ENCODE data around the gene INSC.

INSC gene

GRCh38 chr11:15146271-15147003 lies 31.7 kb downstream of the INSC start:
- no peak for DNase-seq (ENCODE audit: low spot score)

DNA sequence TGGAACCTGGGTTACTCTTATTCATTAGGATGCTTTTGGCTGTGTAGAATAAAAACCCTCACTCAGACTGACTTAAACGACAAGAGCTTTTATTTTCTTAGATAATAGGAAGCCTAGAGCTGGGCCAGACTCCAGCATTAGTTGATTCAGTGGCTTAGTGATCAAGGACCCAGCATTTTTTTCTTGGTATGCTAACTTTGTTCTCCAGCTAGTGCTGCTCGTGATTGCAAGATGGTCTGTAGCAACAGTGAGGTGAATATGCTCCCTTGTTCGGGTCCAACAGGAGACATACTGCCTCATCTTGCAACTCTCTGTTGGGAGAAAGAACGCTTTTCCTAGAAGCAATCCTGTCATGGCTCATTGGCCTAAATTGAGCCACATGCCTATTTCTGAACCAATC lies 33.4 kb downstream of the INSC start:
- no peak for DNase-seq (ENCODE audit: low spot score)

GRCh38 chr11:15149050-15149449 lies 34.3 kb downstream of the INSC start:
- DNase-seq (ENCODE audit: low spot score): no peak

- no peak for DNase-seq (ENCODE audit: low spot score)
Measured at GRCh38 chr11:15150507-15150906, 35.8 kb downstream of the INSC start.

DNA sequence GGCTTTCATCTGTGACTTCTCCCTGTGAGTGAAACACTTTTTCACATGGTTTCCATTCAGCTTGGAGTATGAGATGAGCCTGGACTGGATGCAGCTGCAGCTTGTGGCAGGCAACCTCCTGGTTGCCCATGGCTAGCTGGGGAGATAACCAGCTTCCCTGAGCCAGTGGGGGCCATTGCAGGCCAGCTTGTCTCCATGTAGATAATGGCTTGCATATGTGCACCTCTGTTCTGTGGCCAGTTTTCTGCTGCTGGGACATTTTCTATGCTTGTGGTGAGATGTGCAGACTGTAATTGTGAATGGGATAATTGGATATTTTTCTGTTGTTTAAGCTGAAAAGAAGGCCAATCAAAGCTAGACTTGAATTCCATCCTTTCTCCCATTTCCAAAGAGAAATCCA lies 38.5 kb downstream of the INSC start:
- DNase-seq (ENCODE audit: low spot score): no peak

DNA sequence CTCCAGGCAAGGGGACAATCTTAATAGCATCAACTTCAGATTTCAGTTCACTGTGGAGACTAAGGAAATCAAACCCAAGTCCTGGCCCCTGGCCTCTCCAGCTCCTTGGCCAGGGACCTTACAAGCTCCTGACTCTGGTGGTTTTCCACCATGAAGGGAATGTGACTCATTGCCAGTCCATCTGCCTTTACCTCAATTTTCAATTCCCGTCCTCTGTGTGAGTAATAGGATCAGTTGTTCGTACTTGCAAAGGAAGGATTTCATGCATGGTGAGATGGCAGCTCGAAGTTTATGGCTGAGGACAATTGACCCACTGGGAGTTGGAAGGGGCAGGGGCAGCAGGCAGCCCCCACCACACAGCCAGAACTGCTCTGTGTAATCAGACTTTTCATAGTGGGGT lies 42.5 kb downstream of the INSC start:
- no peak for DNase-seq (ENCODE audit: low spot score)

GRCh38 chr11:15157606-15158137 lies 42.9 kb downstream of the INSC start:
- no peak for DNase-seq (ENCODE audit: low spot score)

DNA sequence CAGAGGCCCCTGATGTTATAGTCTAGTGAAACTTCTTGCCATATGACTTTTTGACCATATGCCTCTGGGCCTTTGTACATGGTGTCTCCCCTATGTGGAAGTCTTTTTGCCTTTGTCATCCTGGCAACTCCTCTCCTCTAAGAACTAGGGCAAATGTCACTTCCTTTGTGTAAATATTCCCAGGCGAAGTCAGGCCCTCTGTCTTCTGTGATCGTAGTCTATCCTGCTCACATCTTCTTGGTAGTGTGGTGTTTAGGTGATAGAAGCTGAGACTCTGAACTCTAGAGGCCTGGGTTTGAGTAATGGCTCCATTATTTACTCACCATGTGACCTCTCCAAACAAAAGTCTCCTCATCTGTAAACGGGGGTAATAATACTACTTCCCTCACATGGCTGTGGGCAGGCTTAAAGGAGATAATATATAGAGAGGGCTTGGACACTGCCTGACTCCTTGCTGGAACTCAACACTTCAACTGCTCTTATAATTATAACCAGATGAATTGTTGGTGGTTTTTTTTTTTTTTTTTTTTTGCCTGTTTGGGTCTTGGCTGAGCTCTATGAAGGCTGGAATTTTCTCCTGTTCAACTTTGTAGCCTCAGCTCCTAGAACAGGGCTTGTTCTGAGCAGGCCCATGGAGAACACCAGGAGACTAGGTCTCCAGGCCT lies 43.8 kb downstream of the INSC start:
- no peak for DNase-seq (ENCODE audit: low spot score)

DNA sequence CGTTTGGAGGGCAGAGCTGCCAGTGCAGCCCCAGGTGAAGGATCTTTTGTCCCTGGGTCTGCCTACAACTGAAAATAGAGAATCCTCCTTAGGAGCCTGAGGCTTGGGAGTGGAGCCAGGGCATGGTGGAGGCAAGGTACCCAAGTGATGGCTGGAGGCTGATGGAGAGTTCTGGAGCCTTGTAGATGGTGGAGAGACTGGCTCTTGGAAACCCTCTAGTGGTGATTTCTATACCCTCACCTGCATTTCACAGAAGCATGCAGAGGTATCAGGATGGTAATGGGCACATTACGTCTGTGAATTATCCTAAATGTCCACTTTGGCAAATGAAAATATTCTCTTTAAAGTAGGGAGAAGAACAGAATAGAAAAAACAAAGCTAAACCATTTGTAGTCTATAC lies 44.4 kb downstream of the INSC start:
- peak; percentile 52 for DNase-seq (ENCODE audit: low spot score)

DNA sequence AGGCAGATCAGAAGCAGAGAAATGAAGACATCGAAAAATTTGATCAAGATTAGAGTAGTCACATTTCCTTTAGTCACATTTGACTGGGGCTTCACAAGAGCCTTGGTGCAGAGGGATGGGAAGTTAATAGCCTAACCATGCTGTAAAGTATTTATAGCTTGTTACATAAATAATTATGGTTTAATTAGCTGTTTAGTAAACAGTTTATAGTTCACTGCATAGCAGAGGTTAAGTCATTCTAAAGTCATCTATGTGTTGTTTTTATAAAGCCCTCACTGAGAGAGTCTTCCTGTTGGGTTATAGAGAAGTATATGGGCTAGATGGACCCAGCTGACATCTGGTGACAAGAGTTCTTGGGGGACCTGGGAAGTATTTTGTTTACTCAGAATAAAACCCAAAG lies 47.1 kb downstream of the INSC start:
- DNase-seq (ENCODE audit: low spot score): no peak

DNA sequence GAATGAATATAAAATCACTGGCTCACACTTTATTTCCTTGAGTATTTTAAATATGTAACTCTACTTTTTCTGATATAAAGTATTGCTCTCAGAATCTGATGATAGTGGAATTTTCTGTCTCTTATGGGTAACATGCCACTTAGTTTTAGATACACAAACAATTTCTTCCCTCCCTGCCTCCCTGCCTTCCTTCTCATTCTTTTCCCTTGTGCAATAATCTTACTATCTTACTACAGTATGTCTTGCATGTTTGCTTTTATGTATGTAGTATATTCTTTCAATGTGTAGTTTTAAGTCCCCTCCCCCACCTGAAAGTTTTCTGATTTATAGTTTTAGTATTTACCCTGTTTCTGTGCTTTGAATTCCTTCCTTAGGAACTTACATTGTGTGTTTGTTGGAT lies 48.4 kb downstream of the INSC start:
- DNase-seq (ENCODE audit: low spot score): no peak

DNA sequence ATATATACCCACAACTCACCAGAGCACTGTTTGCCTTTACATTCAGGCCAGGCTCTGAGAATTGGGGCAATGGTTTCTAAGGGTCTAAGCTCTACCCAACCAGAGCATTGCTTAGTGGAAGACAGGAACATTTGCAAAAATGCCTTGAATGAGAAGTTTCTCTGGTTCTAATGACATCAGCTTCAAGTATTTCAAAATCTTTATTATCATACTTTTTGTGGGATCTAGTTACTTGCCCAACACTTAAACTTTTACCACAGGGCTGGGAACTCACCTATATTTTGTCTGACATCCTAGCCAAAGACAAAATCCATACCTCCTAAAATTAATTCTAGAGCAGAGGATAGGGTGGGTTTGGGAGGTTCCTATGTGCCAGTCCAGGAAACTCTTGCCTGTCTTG lies 51.5 kb downstream of the INSC start:
- DNase-seq (ENCODE audit: low spot score): no peak

DNA sequence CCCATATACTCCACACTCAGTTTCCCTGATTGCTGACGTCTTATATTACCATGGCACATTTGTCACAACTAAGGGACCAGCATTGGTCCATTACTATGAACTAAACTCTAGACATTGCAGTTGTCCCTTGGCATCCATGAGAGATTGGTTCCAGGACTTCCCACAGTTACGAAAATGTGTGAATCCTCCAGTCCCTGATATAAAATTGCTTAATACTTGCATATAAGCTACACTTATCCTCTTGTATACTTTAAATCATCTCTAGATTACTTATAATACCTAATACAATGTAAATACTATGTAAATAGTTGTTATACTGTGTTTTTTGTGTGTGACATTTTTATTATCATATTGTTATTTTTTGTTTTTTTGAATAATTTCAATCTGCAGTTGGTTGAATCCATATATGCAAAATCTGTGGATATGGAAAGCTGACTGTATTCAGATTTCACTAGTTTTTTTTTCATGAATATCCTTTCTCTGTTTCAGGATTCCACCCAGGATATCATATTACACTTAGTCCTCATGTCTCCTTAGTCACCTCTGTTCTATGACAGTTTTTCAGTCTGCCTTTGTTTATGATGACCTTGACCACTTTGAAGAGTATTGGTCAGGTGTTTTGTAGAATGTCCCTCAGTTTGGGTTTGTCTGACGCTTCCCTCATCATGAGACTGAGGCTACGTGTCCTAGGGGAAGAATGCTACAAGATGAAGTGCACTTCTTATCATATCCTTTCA lies 55.3 kb downstream of the INSC start:
- DNase-seq (ENCODE audit: low spot score): no peak

DNA sequence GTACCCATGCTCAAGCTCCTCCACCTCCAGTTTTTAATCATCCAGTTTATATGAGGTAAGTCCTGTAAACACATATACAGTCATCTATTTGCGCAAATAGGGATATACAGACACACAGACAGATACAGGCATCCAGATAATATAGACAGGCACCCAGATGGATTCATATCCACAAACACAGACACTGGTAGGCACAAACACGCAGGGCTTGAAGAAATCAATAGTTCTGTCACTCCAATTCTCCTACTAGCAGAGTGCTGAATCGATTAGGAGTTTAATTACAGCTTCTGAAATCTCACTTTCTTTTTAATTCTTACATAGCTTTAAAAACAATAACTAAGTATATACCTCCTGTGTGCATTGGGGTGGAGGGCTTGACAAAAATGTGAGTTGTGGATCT lies 56.0 kb downstream of the INSC start:
- DNase-seq (ENCODE audit: low spot score): no peak

DNA sequence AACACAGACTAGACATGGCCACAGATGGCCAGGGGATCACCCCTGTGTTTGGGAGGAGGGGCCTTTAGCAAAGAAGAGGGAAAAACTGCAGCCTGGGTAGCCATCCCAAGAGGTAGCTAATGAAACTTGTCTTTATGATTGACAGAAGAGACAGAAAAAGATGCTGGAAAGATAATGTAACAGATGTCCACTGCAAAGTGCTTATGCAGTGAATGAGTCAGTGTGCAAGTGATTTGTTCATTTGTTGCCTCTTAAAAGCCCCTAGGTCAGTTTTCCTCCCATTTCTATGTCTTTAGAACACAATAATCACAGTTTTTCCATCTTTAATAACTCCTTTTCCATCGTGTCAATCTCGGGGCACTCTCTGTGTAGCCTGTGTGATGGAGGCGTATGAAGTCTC lies 57.2 kb downstream of the INSC start:
- DNase-seq (ENCODE audit: low spot score): no peak

DNA sequence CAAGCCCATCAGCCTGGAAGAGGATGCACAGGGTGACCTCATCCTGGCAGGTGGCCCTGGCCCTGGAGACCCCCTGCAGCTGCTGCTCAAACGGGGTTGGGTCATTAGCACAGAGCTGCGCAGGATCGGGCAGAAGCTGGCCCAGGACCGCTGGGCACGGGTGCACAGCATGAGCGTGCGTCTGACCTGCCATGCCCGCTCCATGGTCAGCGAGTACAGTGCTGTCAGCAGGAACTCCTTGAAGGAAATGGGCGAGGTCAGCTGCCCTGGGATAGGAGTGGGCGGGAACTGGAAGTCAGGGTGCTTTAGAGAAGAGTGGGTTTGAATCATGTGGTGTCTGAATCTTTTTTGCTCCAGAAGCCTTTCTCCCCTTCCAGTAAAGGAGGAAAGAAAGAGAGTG lies 61.1 kb downstream of the INSC start:
- no peak for DNase-seq (ENCODE audit: low spot score)

GRCh38 chr11:15176646-15177163 lies 62.0 kb downstream of the INSC start:
- DNase-seq (ENCODE audit: low spot score): no peak

- no peak for DNase-seq (ENCODE audit: low spot score)
Measured at GRCh38 chr11:15177491-15177890, 62.8 kb downstream of the INSC start.

GRCh38 chr11:15178214-15178613 lies 63.5 kb downstream of the INSC start:
- DNase-seq (ENCODE audit: low spot score): no peak

DNA sequence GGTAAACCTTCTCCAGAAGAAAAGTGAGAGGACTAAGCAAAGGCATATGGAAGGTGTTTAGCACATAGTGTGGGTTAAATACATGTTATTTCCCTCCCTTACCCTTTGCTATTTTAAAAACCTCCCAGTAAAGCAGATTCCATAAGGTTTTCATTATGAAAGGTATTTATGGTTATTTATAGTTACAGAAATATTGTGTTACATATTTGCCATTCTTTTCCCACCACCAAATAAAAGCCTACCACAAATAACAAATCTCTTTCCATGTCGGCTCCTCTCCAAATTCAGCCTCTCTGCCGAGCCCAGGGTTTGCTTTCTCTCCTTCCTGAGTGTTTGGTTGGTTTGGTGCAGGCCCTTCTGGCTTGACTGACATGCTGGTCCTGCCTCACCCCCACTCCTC lies 64.4 kb downstream of the INSC start:
- DNase-seq (ENCODE audit: low spot score): no peak

- no peak for DNase-seq (ENCODE audit: low spot score)
Measured at GRCh38 chr11:15180212-15180792, 65.6 kb downstream of the INSC start.

DNA sequence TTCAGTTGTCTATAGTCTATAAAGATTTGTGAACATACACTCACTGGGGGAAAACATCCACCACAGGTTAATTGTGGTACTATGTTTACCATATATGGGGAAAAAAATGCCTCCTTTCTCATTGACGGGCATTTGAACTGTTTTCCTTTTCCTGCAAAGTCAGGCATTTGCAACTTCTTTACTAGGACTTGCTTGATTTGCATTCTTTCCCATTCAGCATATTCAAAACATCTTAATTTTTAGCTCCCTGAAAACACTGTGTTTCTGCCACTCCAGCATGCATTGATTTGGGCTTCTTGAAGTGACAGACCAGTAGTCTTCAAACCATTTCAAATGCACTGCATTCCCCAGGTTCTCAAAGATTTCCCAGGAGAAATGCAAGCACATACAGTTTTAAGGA lies 67.6 kb downstream of the INSC start:
- no peak for DNase-seq (ENCODE audit: low spot score)
